T-cell (primary cell): ENCODE measurements around the gene CAD. TPM values are rescaled to one million over a fixed set of nuclear protein-coding genes. Genes with fewer than 3 reads are reported as not detected.

Source experiments
- ATAC-seq, 4 experiments: fragments of 200-7000 bp in 3 of 4; fragments of 150-1000 bp in 1 of 4; cut with Tn5 transposase; replicated peaks in 1 of 4; 1 replicate in 3 of 4; 2 replicates in 1 of 4; pipeline ENCODE4 v1.10.0; 2021; ENCODE audit warnings: moderate library complexity in 3 of 4, mild to moderate bottlenecking in 2 of 4, moderate number of reproducible peaks in 1 of 4
- CTCF ChIA-PET, 2 donors: fragments of 300-600 bp; sonication (Branson Sonifier 250); formaldehyde crosslinking; loops; one replicate each; lab custom pipeline; 2022; ENCODE audit warnings: antibody characterized with exemption in 2 of 2; lab: Charles Lee
- POLR2A ChIA-PET, 2 donors: fragments of 300-600 bp; sonication (Branson Sonifier 250); formaldehyde crosslinking; loops; one replicate each; lab custom pipeline; 2022; ENCODE audit warnings: antibody characterized with exemption in 2 of 2; lab: Charles Lee
- DNase-seq, 35 experiments: peaks; one replicate each; pipeline versions ENCODE4 v3.0.0 to v3.0.0-alpha.2; 2013 to 2023
- H3K27ac ChIP-seq: one replicate; pipeline ENCODE4 v1.5.1; 2013; ENCODE audit warnings: low read length
- H3K27me3 ChIP-seq, 2 experiments: replicated peaks in 1 of 2; 1 replicate in 1 of 2; 2 replicates in 1 of 2; pipeline versions ENCODE4 v1.6.1 to v1.7.0; 2013; ENCODE audit warnings: low read length in 1 of 2, mixed read lengths in 1 of 2; ENCODE audit not compliant: control insufficient read depth in 2 of 2, insufficient read depth in 2 of 2; ENCODE audit errors: extremely low read depth in 1 of 2
- H3K36me3 ChIP-seq, 2 donors: 1 replicate in 1 of 2; 2 replicates in 1 of 2; pipeline versions ENCODE4 v1.6.1 to v1.7.0; 2013; ENCODE audit warnings: low read length in 1 of 2; ENCODE audit not compliant: control insufficient read depth in 2 of 2, insufficient read depth in 1 of 2; ENCODE audit errors: extremely low read depth in 1 of 2
- H3K4me1 ChIP-seq, 2 experiments: 1 replicate in 1 of 2; 2 replicates in 1 of 2; pipeline versions ENCODE4 v1.6.1 to v1.7.0; 2013; ENCODE audit warnings: low read length in 2 of 2, mixed read lengths in 1 of 2; ENCODE audit not compliant: insufficient read depth in 2 of 2, control insufficient read depth in 1 of 2; ENCODE audit errors: extremely low read depth in 1 of 2
- H3K4me3 ChIP-seq, 2 donors: 1 replicate in 1 of 2; 2 replicates in 1 of 2; pipeline versions ENCODE4 v1.5.1 to v1.7.0; 2013; ENCODE audit warnings: mild to moderate bottlenecking in 2 of 2, low read length in 1 of 2, moderate library complexity in 1 of 2; ENCODE audit not compliant: control insufficient read depth in 1 of 2; ENCODE audit errors: extremely low read depth in 1 of 2
- H3K9me3 ChIP-seq: 2 replicates; pipeline ENCODE4 v1.7.0; 2013
- H3K27ac Mint-ChIP-seq, 2 donors: one replicate each; pipeline ENCODE4 v1.8.0; 2020 to 2021; ENCODE audit warnings: mild to moderate bottlenecking in 2 of 2, mixed read lengths in 2 of 2
- H3K27me3 Mint-ChIP-seq, 2 donors: one replicate each; pipeline ENCODE4 v1.8.0; 2021 to 2022; ENCODE audit warnings: mixed read lengths in 2 of 2
- H3K36me3 Mint-ChIP-seq: one replicate; pipeline ENCODE4 v1.8.0; 2021; ENCODE audit warnings: mixed read lengths
- H3K4me1 Mint-ChIP-seq, 3 donors: one replicate each; pipeline ENCODE4 v1.8.0; 2020 to 2022; ENCODE audit warnings: mixed read lengths in 3 of 3, mild to moderate bottlenecking in 1 of 3
- H3K4me3 Mint-ChIP-seq, 3 donors: one replicate each; pipeline ENCODE4 v1.8.0; 2020 to 2022; ENCODE audit warnings: mild to moderate bottlenecking in 3 of 3, mixed read lengths in 3 of 3, moderate library complexity in 3 of 3
- H3K9me3 Mint-ChIP-seq, 3 donors: one replicate each; pipeline ENCODE4 v1.8.0; 2020 to 2022; ENCODE audit warnings: mixed read lengths in 3 of 3
- WGBS: methylation state at CpG from one replicate; pipeline ENCODE4 v1.1.5; 2013; ENCODE audit warnings: missing lambda C conversion rate; ENCODE audit not compliant: insufficient coverage; 5-methylcytosine and 5-hydroxymethylcytosine counted together
- total RNA-seq, 35 experiments: library from RNA in 6 of 35; stranded (reverse) in 6 of 35; fragments of 120-200 nt in 1 of 35; gene quantifications; one replicate each; pipeline versions ENCODE4 v1.2.1 to v1.2.4 and lab custom pipeline; 2013 to 2026

The CAD gene
- total RNA-seq, 5 donors from 2014 or later (not counting 1 experiment from before 2014, with no cell fraction given) = 38.5 to 78.2 (median 65.4) TPM

DNA sequence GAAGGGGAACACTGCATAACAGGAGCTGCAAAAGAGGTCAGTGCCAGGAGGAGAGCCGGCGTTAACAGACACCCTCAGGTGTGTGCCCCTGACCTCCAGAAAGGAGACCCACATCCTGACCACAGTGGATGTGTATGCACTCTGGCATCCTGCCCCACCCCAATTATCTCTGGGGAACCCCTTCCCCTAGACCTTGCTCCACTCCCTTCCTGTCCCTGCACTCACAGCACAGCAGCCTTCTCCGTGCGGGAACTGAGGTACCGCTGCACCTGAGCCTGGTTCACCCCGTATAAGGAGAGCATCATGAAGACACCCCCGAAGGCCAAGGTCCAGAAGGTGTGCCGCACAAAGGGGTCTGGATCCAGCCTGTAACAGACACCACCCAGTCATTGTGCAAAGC is 12.6 kb upstream of the CAD start:
- no peak for DNase-seq
- ATAC-seq = no peak
- no peaks in the 10 kb centered on the region for H3K27me3 Mint-ChIP-seq
- peaks cover 7 to 15% (median 11%) of the 10 kb centered on the region in 3 donors for H3K4me1 Mint-ChIP-seq
- H3K9me3 Mint-ChIP-seq = no peaks in the 10 kb centered on the region
- Histone ChIP-seq H3K4me3 (no peak overlapping the region), H3K9me3 (no peaks in the 10 kb centered on the region), H3K27me3 (no peaks in the 10 kb centered on the region), H3K4me1 (no peaks in the 10 kb centered on the region), H3K27ac (no peak overlapping the region), H3K36me3 (peaks cover 12 to 81% of the 10 kb centered on the region in 2 donors)
- CTCF ChIA-PET = interaction anchor here in 1 of 2 donors (0.6 kb wide), 1 partner anchor 33 kb away, joined by 3 read pairs; no protein-coding TSS in a partner anchor
- 100% methylated on average over 3 of the region's 8 CpGs for WGBS
- peaks cover 50% of the 10 kb centered on the region for H3K36me3 Mint-ChIP-seq
- POLR2A ChIA-PET = no interaction called here
- no peak overlapping the region for H3K4me3 Mint-ChIP-seq
- peak overlapping the region; percentile 29 to 48 for H3K27ac Mint-ChIP-seq

DNA sequence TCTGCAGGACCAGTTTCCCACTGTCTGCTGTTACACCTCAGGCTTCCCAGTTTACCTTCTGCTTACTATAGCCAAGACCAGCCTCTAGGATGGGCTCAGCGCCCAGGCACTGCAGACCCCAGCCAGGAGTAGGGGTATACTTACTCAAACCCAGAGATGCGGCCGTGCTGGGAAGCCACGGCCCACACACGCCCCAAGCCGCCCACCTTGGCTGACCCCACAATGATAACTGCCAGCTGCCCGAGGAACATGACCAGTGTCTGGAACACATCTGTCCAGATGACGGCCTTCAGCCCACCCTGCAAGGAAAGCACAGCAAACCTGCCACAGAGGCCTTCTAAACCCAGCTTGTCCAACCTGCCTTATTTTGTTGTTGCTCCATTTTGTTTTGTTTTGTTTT is 12.0 kb upstream of the CAD start:
- H3K9me3 Mint-ChIP-seq = no peaks in the 10 kb centered on the region
- peaks cover 43% of the 10 kb centered on the region for H3K36me3 Mint-ChIP-seq
- H3K4me1 ChIP-seq = no peaks in the 10 kb centered on the region
- no peak for DNase-seq
- H3K4me3 ChIP-seq = no peak overlapping the region
- ChIA-PET CTCF (no interaction called here), POLR2A (no interaction called here)
- ATAC-seq = no peak
- H3K27me3 ChIP-seq = no peaks in the 10 kb centered on the region
- no peaks in the 10 kb centered on the region for H3K27me3 Mint-ChIP-seq
- H3K9me3 ChIP-seq = no peaks in the 10 kb centered on the region
- no peak overlapping the region for H3K27ac ChIP-seq
- H3K27ac Mint-ChIP-seq = no peak overlapping the region
- H3K4me1 Mint-ChIP-seq = peaks cover 14 to 21% (median 17%) of the 10 kb centered on the region in 3 donors
- H3K36me3 ChIP-seq = peaks cover 12 to 74% of the 10 kb centered on the region in 2 donors
- WGBS = over 99% methylated on average over 8 of the region's 8 CpGs
- no peak overlapping the region for H3K4me3 Mint-ChIP-seq

DNA sequence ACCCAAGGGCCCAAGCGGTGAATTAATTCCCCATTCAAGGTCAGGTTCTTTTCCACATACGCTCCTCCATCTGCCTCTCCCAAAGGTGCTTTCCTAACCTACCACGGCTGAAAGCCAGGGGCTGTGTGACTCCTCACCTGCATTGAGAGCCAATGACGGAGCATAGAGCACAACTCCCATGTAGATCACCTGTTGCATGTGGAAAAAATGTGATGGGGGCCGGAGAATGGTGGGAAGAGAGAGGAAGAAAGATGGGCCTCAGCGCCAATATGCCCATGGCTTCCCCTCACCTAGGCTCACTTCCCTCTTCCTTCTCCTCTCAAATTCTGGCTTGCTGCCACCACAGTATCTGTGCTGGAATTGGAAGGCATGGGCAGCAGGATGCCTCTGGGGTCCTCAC is 10.8 kb upstream of the CAD start:
- ATAC-seq (no peak), DNase-seq (no peak)
- Histone ChIP-seq H3K27ac (no peak overlapping the region), H3K36me3 (peaks cover 12 to 70% of the 10 kb centered on the region in 2 donors), H3K27me3 (no peaks in the 10 kb centered on the region), H3K4me1 (peaks cover 0 to 5% of the 10 kb centered on the region in 2 experiments), H3K9me3 (no peaks in the 10 kb centered on the region), H3K4me3 (no peak overlapping the region)
- H3K4me3 Mint-ChIP-seq = no peak overlapping the region
- peaks cover 40% of the 10 kb centered on the region for H3K36me3 Mint-ChIP-seq
- H3K27me3 Mint-ChIP-seq = no peaks in the 10 kb centered on the region
- ChIA-PET CTCF (no interaction called here), POLR2A (no interaction called here)
- no peaks in the 10 kb centered on the region for H3K9me3 Mint-ChIP-seq
- no peak overlapping the region for H3K27ac Mint-ChIP-seq
- WGBS = 100% methylated on average over 2 of the region's 6 CpGs
- H3K4me1 Mint-ChIP-seq = peaks cover 14 to 25% (median 22%) of the 10 kb centered on the region in 3 donors

- POLR2A ChIA-PET = interaction anchor here in 1 of 2 donors (0.5 kb wide), 1 partner anchor 26 kb away, joined by 3 read pairs; no protein-coding TSS in a partner anchor
- CTCF ChIA-PET = no interaction called here
- no peak for DNase-seq
- Mint-ChIP-seq H3K4me1 (peaks cover 24 to 37% (median 34%) of the 10 kb centered on the region in 3 donors), H3K4me3 (no peak overlapping the region), H3K9me3 (no peaks in the 10 kb centered on the region), H3K27me3 (no peaks in the 10 kb centered on the region), H3K27ac (no peak overlapping the region), H3K36me3 (peaks cover 29% of the 10 kb centered on the region)
- Histone ChIP-seq H3K4me1 (peaks cover 6 to 14% of the 10 kb centered on the region in 2 experiments), H3K27ac (no peak overlapping the region), H3K4me3 (no peak overlapping the region), H3K27me3 (no peaks in the 10 kb centered on the region), H3K9me3 (no peaks in the 10 kb centered on the region), H3K36me3 (peaks cover 12 to 49% of the 10 kb centered on the region in 2 donors)
- 98% methylated on average over 3 of the region's 4 CpGs for WGBS
- no peak for ATAC-seq
Measured at GRCh38 chr2:27208486-27209050, 8.6 kb upstream of the CAD start.

DNA sequence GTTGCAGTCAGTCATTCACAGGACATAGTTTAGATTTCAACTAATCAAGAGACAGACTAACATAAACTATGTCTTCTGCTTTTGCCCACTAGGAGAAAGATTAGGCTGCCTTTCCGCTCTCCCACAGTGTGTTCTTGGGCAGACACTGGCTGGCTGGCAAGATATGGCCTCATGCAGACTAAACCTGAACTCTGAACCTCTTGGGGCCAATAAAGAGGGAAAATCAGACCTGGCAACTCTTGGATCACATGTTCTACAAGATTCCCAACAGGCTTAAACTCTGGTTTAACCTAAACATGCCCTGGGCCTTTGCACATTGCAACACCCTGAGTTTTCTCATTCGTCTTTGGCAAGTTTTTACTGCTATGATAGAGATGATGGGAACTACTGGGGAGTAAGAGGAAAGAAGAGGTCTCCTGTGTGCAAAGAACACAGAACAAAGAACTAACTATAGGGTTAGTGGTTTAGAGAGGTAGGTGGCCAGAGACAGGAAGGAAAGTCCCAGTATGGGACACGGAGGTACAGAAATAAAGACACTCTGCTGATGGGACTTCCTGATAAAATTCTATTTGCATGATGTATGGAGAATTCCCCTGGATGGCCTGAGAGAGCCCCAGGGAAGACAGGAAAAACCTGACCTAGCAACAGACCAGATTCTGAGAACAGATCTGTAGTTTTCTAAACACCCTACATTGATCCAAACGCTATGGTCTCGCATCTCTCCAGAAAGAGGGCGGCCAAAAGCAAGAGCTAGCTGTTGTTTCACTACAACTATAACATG is 7.4 kb upstream of the CAD start:
- Histone ChIP-seq H3K9me3 (no peaks in the 10 kb centered on the region), H3K27me3 (no peaks in the 10 kb centered on the region), H3K27ac (no peak overlapping the region), H3K36me3 (peaks cover 4 to 41% of the 10 kb centered on the region in 2 donors), H3K4me3 (no peak overlapping the region), H3K4me1 (peaks cover 6 to 14% of the 10 kb centered on the region in 2 experiments)
- DNase-seq (no peak), ATAC-seq (no peak)
- Mint-ChIP-seq H3K9me3 (no peaks in the 10 kb centered on the region), H3K27me3 (no peaks in the 10 kb centered on the region), H3K4me1 (peaks cover 30 to 37% (median 32%) of the 10 kb centered on the region in 3 donors), H3K4me3 (peak overlapping the region; percentile 3 to 60 (median 15)), H3K36me3 (peaks cover 25% of the 10 kb centered on the region), H3K27ac (peak overlapping the region in 1 of 2 donors; percentile 69)
- 100% methylated on average over 3 of the region's 6 CpGs for WGBS
- POLR2A ChIA-PET = no interaction called here
- CTCF ChIA-PET = no interaction called here

DNA sequence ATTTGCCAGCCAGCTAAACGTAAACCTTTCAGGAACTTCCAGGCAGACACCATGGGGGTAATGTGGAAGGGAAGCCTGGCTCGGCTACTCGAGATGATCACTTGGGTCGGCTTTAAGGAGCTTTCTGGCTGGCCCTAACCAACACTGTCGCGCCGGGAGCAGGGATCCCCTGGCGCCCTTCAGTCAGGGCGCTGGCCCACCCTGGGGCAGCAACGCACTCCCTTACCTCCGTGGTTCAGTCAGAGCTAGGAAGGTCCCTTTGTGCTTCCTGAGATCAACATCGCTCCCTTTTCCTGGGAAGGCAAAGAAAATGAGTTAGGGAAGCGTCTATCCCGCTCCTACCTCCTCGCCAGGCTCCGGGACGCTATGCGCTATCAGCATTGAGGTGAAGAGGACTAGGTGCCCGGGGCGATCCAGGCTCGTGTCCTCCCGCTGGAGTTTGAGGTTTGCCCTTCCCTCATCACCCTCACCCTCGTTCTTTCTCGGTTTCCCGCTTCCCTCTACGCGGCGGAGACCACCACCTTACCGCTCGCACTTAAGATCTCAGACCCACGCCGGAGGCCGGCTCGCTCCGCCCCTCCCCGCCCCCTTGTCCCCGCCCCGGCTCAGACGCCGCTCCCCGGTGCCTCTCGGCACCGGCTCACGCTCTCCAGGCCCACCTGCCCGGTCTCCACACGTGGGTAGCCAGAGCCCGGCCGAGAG is 5.8 kb upstream of the CAD start:
- Histone ChIP-seq H3K4me3 (peak overlapping the region; percentile 51 to 100), H3K9me3 (no peaks in the 10 kb centered on the region), H3K27me3 (no peaks in the 10 kb centered on the region), H3K4me1 (peaks cover 6 to 14% of the 10 kb centered on the region in 2 experiments), H3K36me3 (peaks cover 4 to 31% of the 10 kb centered on the region in 2 donors), H3K27ac (peak overlapping the region; percentile 28)
- Mint-ChIP-seq H3K27me3 (no peaks in the 10 kb centered on the region), H3K4me3 (peak overlapping the region; percentile 86 to 98 (median 95)), H3K4me1 (peaks cover 32 to 35% (median 34%) of the 10 kb centered on the region in 3 donors), H3K27ac (peak overlapping the region; percentile 78 to 86), H3K36me3 (peaks cover 21% of the 10 kb centered on the region), H3K9me3 (no peaks in the 10 kb centered on the region)
- WGBS = 4% methylated on average over 41 of the region's 48 CpGs
- DNase-seq = peak in 1 of 35 experiments; percentile 12
- ChIA-PET POLR2A (interaction anchor here in 1 of 2 donors (0.5 to 0.7 kb wide), 3 partner anchors 40 to 160 kb away, joined by 3 to 8 read pairs (median 3); no protein-coding TSS in a partner anchor), CTCF (interaction anchor here in 1 of 2 donors (1.0 kb wide), 1 partner anchor 68 kb away, joined by 5 read pairs; no protein-coding TSS in a partner anchor)
- ATAC-seq = no peak
